RCC 7860 (cell line): ENCODE data around the gene CDC45.
A peak's percentile ranks its signal among the peaks of the same experiment; 100 is the strongest.

Source experiments
- DNase-seq: peaks from one replicate; pipeline ENCODE4 v3.0.0-alpha.2; 2015; ENCODE audit warnings: low spot score
- FAIRE-seq: peaks from 2 replicates; lab custom pipeline; 2012; peaks lifted over from hg19 to GRCh38; lab: Jason Lieb, UNC

Gene CDC45

DNA sequence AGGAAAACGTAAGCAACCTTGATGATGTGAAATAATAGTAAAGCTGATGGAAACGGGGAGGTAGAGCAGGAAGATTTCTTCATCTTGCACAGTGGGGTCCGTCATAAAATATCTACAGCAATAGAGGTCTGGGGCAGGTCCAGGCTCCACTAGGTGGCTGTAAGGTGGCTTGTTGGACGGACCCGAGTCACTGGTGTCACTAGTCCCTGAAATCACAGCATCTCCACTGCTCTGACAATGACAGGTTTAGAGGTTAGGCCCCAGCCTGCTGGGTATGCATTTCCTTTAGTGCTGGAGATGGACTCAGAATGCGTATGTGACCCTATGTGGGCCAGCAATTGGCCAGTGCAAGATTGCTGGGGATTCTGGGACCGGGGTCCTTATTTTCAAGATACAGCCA lies 69.7 kb downstream of the CDC45 start:
- DNase-seq (no peak), FAIRE-seq (no peak)

DNA sequence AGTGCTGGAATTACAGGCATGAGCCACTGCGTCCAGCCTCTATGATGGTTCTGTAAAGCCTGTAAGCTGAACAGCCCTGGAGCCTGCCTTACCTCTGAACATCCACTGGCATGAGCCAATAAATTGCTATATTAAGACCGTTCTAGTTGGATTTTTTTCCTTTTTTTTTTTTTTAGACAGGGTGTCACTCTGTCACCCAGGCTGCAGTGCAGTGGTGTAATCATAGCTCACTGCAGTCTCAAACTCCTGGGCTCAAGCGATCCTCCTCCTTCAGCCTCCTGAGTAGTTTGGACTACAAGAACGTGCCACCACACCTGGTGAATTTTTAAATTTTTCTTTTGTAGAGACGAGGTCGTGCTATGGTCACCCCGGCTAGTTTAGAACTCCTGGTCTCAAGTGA lies 70.7 kb downstream of the CDC45 start:
- FAIRE-seq (no peak), DNase-seq (no peak)

DNA sequence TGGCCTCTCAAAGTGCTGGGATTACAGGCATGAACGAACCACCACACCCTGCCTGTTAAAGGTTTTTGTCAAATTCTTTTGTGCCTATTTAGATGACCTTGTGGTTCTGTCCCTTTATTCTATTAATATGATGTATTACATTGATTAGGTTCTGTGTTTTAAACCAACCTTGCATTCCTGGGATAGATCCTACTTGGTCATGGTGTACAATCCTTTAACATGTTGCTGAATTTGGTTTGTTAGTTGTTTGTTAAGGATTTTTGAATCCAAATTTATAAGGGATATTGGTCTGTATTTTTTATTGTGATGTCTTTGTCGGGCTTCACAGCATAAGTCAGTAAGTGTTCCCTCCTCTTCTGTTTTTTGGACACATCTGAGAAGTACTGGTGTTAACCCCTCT lies 73.5 kb downstream of the CDC45 start:
- DNase-seq (no peak), FAIRE-seq (no peak)

DNA sequence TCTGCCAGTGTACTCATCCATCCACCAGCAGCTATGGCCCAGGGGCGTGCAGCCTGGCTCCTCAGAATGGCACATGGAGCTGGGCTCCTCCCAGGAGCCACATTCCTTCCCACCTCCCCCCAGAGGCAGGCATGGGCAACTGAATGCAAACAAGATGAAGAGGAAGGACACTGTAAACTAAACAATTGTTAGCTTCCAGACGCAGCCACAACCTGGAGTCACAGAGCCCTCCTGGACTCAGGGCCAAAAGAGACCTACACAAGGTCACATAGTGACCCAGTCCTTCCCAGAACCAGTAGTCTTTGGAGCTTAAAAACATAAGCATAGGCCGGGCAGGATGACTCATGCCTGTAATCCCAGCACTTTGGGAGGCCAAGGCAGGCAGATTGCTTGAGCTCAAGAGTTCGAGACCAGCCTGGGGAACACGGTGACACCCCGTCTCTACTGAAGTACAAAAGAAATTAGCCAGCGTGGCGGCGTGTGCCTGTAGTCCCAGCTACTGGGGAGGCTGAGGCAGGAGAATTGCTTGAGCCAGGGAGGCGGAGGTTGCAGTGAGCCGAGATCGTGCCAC lies 75.2 kb downstream of the CDC45 start:
- FAIRE-seq, result no peak
- DNase-seq, result no peak

DNA sequence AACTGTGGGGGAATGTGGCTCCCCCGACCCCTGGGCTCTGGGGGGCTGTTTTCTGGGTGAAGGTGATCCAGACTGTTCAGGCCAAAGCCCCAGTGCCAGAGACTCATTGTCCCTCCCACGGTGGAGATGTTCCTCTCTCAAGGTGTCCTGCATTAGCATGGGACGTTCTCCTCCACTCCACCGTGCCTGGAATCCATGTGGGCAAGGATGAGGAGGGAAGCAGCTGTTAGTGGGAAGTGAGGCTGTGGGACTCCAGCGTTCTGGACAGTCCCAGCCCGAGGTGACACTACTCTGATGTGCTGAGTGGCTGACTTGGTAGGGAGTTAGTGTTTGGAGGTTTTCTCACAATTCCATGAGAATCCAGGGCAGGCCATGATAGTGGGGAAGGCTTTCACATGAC lies 75.9 kb downstream of the CDC45 start:
- FAIRE-seq, result no peak

DNA sequence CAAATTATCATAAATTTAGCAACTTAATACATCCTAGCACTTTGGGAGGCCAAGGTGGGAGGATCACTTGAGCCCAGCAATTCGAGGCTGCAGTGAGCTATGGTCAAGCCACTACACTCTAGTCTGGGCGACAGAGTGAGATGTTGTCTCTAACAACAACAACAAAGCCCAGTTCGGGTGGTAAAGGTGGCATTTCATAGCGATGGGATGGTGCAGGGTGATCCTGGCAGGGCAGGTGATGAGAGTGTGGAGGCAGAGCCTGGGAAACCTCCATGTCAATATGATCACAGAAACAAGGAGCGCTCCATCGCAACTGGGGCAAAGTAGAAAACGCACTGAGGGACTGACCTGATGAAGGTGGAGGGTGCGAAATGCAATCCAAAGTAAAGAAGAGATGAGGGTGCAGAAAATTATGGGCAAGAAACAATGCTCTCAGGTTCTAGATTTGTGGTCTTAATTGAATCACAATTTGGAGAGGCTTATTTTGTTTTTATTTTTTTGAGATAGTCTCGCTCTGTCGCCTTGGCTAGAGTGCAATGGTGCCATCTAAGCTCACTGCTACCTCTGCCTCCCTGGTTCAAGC lies 77.3 kb downstream of the CDC45 start:
- DNase-seq (no peak), FAIRE-seq (no peak)

More for the DNA sequence above, 75.9 kb downstream of the CDC45 start:
- no peak for DNase-seq

DNA sequence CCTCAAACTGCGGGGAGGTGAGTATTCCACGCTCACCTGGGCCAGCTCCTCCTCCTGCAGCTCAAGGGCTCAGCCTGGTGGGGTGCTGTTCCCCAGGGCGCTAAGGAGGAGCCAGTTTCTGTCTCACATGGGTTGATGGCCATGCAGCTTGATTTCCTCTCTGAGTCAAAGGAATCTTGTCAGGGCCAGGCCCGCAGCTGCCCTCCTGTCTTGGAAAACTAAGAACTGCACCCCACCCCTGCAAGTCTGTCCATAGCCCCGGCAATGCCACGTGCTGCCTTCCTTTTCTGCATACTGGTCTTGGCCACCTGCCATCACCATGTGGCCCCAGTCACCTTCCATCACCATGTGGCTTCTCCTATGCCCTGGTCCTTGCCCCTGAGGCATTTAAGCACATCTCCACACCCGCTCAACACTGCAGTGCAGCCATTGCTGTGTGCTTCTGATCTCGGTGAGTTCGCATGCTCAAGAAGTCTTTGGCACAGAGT lies 79.6 kb downstream of the CDC45 start:
- DNase-seq (no peak), FAIRE-seq (no peak)

DNA sequence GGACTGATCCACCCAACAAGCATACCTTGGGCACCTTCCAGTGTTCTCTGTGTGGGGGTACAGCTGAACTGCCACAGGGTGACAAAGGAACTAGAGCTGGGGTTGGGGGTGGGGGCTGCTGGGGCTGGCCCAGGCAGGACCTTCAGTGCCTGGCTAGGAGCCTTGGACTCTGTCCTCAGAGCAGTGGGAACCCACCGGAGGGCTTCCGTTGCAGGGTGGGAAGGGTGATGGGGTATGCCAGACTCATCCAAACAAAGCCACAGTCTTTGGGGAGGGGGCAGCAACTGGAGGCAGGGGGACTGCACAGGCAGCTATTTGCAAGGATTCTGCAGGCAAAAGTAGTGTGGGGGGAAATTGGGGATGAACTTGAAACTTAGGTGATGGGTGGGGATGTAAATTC lies 80.2 kb downstream of the CDC45 start:
- FAIRE-seq, result no peak

DNA sequence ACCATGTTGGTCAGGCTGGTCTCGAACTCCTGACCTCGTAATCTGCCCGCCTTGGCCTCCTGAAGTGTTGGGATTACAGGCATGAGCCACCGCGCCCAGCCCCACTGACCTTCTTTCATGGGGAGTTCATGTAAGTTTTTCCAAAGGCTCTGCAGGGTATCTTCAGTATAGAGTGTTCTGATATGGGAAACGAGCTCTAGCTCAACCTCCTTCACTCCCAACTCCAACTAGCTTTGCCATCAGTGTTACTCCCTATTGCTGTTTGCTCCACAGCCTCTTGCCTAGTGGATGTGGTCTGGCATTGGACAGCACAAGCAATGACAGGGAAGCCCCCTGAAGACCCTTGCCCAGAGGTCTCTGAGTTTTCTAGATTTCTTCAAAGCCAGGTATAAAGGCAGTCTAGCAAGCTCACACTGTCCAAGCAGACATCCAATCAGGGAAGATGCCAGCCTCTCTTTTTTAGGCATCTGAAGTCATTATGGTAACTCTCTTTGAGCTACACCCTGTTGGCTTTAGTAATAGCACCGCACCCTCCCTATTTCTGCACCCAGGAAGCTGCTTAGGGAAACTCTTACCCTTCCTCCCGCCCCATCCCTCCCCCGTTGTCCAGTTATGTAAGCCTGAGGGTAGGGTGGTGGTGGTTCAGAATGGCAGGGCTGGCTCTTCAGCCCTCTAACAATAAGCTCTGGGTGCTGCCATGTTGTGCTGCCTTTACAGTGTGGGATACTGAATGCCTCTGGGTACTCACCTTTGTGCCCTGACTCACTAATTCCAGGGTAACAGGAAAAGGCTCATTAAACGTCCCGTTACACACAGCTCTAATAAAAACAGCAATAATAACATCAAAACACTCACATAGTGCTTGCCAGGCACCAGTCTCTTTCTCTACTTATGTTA lies 85.9 kb downstream of the CDC45 start:
- no peak for FAIRE-seq
- DNase-seq, result no peak

More for the DNA sequence above, 80.2 kb downstream of the CDC45 start:
- DNase-seq, result no peak

DNA sequence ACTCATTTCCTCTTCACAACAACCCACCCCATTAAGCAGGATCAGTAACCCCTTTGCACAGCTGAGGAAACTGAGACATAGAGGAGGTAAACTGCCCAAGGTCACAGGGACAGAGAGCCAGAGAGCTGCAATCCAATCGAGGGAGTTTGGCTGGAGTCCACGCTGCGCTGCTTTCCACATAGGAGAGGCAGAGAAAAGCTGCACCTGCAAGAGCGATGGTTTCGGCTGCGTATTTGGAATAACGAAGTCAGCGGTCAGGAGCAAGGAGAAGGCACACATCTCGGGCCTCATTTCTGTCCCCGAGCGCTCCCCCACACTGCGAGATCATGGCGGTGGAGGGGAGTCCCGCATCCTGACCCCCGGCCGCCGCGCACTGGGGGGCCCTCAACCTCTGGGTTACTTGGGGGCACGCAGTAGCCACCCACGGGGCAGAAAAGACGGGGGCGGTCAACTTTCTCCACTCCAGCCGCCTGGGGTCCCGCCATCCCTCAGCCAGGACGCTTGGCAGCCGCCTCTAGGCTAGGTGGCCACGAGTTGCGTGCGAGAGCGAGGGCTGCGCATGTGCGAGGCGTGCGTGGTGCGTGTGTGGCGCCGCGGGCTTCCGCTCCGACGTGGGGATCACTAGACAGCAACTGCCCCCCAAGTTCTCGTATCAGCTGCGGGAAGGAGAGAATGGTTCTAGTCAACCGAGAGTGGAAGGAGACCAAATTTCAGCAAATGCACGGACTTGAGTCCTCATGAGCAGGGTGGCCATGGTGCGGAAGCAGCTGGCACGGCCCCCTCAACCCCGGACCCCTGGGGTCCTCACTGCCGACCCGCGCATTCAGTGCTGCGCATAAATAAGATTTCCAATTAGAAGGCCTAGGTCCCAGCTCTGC lies 86.8 kb downstream of the CDC45 start:
- DNase-seq, result no peak

DNA sequence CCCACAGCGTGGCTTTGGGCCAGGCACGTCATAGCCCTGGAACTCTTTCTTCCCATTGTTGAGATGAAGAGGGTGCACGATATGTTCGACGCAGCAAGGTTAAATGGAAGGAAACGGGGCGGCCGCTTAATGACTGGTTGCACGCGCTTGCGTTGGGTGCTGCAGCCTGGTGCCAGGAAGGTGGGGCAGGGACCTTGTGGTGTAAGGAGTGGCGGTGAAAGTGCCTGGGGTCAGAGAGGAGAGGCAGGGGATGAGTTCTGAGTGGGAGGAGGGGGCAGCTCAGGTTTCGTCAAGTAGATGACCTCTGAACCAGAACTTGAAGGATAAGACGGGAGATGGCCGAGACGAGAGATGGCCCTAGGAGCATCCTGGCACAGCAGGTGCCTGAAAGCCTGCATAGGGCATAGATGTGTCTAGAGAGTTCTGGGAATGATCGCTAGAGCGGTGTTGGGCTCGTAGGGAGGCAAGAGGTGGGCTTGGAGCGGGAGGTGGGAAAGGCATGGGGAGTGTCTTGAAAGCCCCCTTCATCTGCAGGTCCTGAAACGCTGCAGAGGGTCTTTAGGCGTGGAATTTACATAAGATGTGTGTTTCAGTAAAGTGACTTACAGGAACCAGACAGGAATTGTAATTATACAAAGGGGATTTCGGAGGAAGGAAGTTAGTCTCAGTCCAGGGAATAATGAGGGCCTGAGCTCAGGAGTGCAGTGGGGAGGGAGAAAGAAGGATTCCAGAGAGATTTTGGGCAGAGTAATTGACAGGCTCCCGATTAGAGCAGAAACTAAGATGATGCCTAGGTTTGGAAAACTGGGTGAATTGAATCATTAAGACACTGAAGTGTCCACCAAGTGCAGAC lies 87.7 kb downstream of the CDC45 start:
- FAIRE-seq (no peak), DNase-seq (no peak)

More for the DNA sequence above, 86.8 kb downstream of the CDC45 start:
- FAIRE-seq, result no peak

DNA sequence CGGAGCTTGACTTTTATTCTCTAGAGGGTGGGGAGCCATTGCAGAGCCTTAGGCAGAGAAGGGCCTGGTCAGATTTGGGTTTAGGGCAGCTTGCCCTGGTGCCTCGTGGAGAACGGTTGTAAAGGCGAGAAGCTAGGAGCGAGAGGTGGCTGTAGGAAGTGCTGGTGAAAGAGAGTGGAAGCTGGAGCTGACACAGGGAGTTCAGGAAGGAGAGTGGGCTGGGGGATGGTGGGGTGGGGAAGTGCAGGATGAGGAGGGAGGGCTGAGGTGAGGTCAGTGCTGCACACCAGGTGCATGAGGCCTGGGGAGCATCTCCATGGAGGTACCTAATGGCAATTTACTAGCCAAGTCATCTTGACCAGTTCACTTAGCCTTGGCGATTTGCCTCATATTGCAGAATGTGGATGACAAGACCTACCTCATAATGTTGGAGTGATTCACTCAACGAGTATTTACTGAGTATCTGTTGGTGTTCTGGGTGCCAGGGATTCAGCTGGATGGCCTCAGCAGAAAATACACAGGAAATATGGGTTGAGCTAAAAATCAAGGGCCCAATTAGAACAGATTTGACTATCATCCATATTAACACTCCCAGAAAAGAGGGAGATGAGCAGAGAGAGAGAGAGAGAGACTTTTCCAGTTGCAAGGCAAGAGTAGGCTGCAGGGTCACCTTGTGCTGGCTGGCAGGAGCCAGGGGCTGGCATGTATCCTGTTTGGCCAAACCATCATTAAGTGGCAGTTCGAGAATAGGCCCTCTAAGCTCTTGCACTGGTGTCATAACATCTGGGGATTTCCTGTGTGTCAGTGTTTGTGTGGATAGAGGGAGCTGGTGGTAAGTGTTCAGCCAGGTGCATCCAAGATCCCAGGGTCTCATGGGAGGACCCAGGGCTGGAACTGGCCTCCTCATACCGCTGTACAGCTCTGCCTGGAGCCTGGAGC lies 88.9 kb downstream of the CDC45 start:
- FAIRE-seq, result no peak
- DNase-seq, result peak; percentile 73

DNA sequence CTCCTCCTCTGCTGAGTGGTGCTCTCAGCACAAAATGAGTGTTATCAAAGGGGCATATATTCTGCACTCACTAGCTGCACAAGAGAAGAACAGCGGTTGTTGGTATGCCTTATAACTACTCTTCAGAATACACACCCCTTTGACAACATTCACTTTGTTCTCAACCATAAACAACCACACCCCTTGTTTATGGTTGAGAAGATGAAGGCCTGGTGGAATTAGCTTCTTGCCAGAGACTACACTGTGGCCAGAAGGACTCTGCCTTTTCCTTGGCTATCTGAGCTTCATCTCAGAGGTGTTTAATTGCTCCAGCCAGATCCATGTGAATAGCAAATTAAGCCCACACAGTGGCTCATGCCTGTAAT lies 89.5 kb downstream of the CDC45 start:
- FAIRE-seq, result no peak

DNA sequence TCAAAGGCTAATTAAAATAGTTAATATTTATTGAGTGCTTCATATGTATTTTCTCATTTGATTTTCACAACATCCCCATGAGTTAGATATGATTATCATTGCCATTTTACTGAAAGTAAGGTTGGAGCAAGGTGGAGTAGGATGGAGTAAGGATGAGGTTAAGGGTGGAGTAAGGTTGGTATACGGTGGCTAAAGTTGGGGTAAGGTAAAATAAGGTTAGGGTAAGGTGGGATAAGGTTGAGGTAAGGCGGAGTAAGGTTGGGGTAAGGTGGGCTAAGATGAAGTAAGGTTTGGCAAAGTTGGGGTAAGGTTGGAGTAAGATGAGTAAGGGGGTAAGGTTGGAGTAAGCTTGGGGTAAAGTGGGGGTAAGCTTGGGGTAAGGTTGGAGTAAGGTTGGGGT lies 90.3 kb downstream of the CDC45 start:
- no peak for DNase-seq
- no peak for FAIRE-seq

More for the DNA sequence above, 89.5 kb downstream of the CDC45 start:
- DNase-seq, result no peak
